ENCODE data around the gene ADGRF4. TPM values are rescaled to one million over a fixed set of nuclear protein-coding genes. Genes with fewer than 3 reads are reported as not detected.

The ADGRF4 gene
- total RNA-seq, result 0.91 TPM in 1 of 2 replicates, not detected in the other

DNA sequence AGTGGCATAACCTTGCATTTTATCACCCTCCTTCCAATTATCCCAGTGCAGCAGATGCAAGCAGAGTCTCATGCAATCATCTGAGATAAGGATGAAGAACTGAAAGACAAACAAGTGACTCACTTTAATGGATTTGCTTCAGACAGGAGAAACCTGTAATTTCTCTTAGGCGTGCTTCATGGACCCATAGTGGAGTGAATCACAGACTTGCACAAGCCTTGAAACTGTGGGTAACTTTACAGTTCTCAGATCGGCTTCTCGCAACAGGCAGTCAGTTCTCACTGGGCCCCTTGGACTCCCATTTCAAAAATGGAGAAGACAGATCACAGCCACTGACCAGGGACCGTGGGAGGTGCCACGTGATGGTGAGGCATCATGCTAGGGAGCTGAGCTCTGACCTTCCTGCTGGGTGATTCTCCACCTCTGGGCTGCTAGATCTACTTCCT is at the start of gene ADGRF4:
Gene ADGRF4 (plus strand): TSS at position 239 of the 446 bp plus-strand sequence. CDS start 8,666 bp downstream, outside the sequence.

Other genes with a start within 250 kb of the ADGRF4 start
- 11.7 and 13.8 TPM in 2 replicates for gene CD2AP, start 220.8 kb upstream of the ADGRF4 start, total RNA-seq
- not detected in 2 replicates for gene OPN5, start 83.5 kb downstream of the ADGRF4 start, total RNA-seq

Data from epithelial cell of alveolus of lung (primary cell).